Mononuclear cell (primary cell): Measurements from ENCODE around the gene KCNT1. TPM values are rescaled to one million over a fixed set of nuclear protein-coding genes. Genes with fewer than 3 reads are reported as not detected.

Experiments used
- H3K27me3 ChIP-seq: 2 replicates; pipeline ENCODE4 v1.6.0; 2011; ENCODE audit warnings: low read length, control low read depth; ENCODE audit not compliant: insufficient read depth
- H3K4me1 ChIP-seq: 2 replicates; pipeline ENCODE4 v1.5.1; 2011; ENCODE audit warnings: mild to moderate bottlenecking, low read length, control low read depth; ENCODE audit not compliant: insufficient read depth
- H3K4me3 ChIP-seq: 2 replicates; pipeline ENCODE4 v1.5.1; 2011; ENCODE audit warnings: mild to moderate bottlenecking, low read length, moderate library complexity
- H3K9me3 ChIP-seq: 2 replicates; pipeline ENCODE4 v1.5.1; 2011; ENCODE audit warnings: low read depth, mild to moderate bottlenecking, control low read depth, low read length
- total RNA-seq: library from RNA; depleted of rRNA; stranded (reverse); fragments of >200 nt; gene quantifications from one replicate; pipeline ENCODE4 v1.2.3, GENCODE V29; 2012

The KCNT1 gene
- total RNA-seq, 1 donor, result 0.10 TPM

DNA sequence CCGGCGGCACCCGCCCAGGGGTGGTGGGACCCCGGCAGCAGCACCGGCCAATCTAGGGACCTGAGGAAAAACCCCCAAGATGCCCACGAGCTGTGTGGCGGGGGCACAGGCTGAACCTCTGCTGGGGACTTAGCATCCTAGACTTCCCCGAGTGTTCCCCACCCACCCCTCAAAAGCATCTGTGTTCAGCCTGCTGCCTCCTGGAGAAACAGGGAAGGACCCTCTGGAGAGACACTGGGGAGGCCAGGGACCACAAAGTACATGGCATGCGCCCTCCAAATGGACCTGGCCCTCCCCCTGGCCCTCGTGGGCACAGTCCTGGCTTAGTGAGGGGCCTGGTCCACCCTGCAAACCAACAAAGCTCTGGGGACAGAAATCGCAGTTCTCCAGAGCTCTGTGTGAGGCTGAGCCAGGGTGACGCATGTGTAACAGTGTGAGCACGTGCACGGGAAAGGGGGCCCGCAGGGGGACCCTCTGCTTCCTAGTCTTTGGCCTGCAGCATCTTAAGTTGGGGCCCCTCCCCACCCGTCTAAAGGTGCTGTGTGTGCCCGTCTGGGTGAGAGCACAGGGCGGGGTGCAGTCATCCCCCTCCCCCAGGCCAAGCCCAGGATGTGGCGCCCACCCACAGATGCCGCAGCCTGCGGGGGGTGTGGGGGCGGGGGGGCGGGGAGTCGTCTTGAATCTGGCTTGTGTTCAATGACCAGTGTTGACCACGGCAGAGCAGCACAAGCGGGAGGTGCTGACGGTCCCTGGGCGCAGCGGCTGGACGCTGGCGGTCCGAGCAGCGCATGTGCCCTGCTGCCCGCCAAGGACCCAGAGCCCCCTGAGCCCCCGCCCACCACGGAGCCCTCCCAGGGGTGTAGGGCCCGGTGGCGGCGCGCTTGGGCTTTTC, 672 bp upstream of the KCNT1 start:
- Histone ChIP-seq H3K4me3 (no peak overlapping the region), H3K4me1 (peaks cover 6% of the 10 kb centered on the region), H3K9me3 (no peaks in the 10 kb centered on the region), H3K27me3 (no peaks in the 10 kb centered on the region)

DNA sequence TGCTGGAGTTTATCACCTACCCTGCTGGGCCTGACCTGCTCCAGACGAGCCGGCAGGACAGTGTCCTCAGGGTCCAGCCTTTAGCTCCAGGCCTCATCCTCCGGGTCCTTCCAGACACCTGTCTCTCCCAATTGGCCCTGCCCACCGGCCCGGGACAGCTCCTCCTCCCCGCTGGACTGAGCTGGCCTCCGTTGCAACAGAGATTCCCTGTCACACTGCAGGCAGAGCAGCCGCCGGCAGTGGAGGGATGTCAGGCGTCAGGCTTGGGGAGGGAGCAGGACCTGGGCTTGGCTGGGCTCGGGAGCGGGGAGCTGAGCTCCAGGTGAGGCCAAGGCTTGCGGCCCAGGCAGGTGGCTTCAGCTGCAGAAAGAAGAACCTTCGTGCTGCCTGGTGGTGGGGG, 1.7 kb downstream of the KCNT1 start:
- Histone ChIP-seq H3K27me3 (no peaks in the 10 kb centered on the region), H3K9me3 (no peaks in the 10 kb centered on the region), H3K4me3 (no peak overlapping the region), H3K4me1 (peaks cover 6% of the 10 kb centered on the region)

DNA sequence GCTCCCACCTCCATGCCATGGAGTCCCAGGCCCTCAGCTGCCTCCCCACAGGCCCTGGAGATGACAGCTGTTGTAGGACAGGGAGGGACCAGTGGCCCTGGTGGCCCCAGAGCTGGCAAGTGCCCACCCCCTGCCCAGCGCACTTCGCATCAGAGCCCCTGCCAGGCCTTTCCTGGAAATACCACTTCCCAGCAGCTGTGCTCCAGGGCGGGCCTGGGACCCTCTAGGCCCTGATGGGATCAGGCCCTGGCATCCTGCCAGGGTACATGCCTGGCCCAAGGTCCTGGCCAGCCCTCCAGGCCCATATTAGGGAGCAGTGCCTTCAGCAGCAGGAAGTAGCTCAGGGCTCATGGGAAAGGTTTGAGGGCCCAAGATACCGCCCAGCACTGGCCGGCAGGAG, 2.5 kb downstream of the KCNT1 start:
- Histone ChIP-seq H3K27me3 (no peaks in the 10 kb centered on the region), H3K4me3 (no peak overlapping the region), H3K4me1 (peaks cover 6% of the 10 kb centered on the region), H3K9me3 (no peaks in the 10 kb centered on the region)

DNA sequence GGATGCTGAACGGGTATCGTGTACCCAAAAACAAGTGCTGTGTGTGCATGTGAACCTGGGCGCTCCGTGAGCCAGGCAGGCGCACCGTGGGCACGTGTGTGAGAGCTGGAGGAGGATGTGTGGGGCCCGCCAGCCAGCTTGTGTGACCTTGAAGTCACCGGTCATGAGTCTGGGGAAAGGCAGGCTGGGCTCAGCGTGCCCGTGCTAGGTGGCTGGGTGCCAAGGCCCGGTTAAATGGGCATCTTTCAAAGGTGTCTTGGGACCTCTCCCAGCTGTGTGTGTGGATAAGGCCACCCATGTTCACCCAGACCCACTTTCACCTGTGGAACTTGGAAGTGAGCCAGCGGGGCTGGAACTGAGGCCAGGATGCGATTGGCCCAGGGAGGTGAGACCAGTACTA, 3.4 kb downstream of the KCNT1 start:
- no peaks in the 10 kb centered on the region for H3K27me3 ChIP-seq

DNA sequence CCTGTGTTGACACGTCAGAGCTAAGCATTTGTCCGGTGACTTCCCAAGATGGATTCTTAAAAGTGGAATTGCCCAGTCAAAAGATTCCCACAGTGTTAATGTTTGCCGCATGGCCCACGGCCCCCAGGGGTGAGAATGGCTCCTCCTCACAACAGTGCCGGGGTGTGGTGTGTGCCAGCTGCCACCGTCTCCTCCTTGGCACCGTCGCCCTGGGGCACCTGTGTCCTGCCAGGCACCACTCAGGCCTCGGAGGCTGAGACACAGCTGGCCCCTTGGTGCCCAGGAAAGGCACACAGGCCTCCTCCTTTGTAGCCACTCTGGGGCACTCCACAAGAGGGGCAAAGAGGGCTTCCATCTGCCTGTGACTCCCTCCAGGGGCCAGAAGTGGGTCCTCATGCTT, 4.3 kb downstream of the KCNT1 start:
- H3K4me3 ChIP-seq, result no peak overlapping the region
- peaks cover 6% of the 10 kb centered on the region for H3K4me1 ChIP-seq
- H3K9me3 ChIP-seq, result no peaks in the 10 kb centered on the region
- H3K27me3 ChIP-seq, result no peaks in the 10 kb centered on the region

More for the DNA sequence above, 3.4 kb downstream of the KCNT1 start:
- Histone ChIP-seq H3K4me1 (peaks cover 6% of the 10 kb centered on the region), H3K4me3 (no peak overlapping the region), H3K9me3 (no peaks in the 10 kb centered on the region)

DNA sequence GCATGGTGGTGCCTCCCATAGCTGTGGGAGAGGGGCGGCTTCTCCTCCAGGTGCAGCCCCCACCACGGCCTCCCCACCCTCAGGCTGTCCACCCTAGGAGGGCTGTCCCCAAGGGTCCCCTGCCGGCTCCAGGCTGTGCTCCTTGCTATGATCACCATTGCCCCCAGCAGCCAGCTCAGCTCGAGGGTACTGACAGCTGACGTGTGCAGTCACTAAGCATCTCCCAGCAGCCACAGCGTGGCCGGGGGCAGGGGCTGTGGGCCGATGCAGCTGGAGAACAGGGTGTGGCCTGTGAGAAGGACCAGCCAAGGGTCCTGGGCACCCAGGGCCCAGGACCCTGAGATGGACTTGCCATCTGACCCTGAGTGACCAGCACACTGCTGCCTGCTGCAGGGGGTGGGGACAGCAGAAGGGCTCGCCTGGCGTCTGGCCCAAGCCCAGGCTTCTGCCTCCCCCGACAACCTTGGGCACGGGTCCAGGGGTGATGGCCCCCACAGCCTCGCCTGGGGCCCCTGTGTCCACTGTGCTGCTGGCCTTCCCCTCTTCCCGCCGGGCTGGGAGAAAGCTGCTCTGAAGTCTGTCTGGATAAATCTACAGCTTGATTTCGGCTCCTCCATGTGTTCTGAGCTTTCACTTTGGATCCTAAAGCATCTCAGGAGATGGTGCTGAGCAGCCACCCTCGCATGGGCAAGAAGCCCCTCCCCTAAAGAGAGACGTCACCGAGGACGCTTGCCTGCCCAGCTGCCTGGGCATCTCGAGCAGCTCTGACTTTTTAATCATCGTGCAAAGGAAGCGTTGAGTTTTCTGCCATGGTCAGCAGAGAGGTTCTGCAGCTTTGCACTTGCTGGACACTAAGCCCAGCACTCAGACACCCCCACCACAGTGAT, 5.5 kb downstream of the KCNT1 start:
- H3K9me3 ChIP-seq, result no peaks in the 10 kb centered on the region
- H3K27me3 ChIP-seq, result no peaks in the 10 kb centered on the region
- H3K4me3 ChIP-seq, result no peak overlapping the region
- H3K4me1 ChIP-seq, result no peaks in the 10 kb centered on the region

DNA sequence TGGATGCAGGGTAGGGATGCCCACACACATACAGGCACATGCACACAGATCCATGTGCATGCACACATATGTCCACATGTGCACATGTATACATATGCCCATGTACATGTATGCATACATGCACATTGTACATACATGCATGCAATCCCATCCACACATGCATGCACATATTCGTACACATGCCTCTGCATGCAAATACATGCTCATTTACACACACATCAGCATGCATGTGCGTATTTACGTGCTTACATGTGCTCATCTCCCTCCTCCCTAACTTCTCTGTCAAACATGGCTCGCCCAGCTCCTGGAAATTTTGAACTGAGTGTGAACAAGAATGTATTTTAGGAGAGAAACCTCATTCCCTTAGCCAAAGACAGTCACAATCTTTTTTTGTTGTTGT, 6.2 kb downstream of the KCNT1 start:
- H3K4me1 ChIP-seq, result no peaks in the 10 kb centered on the region
- no peaks in the 10 kb centered on the region for H3K9me3 ChIP-seq
- H3K27me3 ChIP-seq, result no peaks in the 10 kb centered on the region
- no peak overlapping the region for H3K4me3 ChIP-seq

DNA sequence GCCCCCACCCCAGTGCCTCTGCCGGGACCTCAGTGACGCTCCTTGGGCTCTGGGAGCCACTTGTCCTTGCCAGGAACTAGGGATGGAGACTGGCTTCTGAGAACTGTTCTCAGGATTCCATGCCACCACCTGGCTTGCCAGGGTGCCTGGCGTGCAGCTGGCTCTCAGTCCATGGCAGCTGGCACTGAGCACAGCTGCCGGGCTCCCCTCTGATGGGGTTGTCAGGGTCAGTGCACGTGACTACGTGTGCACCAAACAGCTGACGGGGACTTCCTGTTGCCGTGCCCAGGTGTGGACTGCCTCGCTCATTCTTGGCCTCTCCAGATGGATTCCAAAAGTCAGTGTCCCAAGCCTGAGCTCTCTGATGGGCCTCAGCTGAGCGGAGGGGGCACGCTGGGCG, 9.4 kb downstream of the KCNT1 start:
- Histone ChIP-seq H3K4me3 (no peak overlapping the region), H3K27me3 (peaks cover 11% of the 10 kb centered on the region), H3K4me1 (no peaks in the 10 kb centered on the region), H3K9me3 (no peaks in the 10 kb centered on the region)

DNA sequence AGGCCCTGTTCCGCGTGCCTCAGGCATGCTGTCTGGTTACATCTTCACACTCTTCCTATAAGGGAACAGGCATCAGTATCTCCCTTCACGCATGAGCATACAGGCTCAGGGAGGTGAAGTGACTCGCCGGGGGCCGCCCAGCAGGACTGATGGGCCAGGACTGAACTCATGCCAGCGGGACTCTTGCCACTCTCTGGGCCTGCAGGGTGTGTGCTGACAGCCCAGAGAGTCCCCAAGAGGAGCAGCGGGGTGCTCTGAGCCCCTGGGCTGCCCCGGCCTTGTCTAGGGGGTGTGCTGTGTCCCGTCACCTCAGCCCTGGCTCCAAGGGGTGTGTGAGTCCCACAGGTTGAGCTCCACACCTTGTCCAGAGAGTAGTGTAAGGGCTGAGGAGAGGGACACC, 9.9 kb downstream of the KCNT1 start:
- H3K9me3 ChIP-seq, result no peaks in the 10 kb centered on the region
- peaks cover 11% of the 10 kb centered on the region for H3K27me3 ChIP-seq
- no peak overlapping the region for H3K4me3 ChIP-seq
- no peaks in the 10 kb centered on the region for H3K4me1 ChIP-seq

DNA sequence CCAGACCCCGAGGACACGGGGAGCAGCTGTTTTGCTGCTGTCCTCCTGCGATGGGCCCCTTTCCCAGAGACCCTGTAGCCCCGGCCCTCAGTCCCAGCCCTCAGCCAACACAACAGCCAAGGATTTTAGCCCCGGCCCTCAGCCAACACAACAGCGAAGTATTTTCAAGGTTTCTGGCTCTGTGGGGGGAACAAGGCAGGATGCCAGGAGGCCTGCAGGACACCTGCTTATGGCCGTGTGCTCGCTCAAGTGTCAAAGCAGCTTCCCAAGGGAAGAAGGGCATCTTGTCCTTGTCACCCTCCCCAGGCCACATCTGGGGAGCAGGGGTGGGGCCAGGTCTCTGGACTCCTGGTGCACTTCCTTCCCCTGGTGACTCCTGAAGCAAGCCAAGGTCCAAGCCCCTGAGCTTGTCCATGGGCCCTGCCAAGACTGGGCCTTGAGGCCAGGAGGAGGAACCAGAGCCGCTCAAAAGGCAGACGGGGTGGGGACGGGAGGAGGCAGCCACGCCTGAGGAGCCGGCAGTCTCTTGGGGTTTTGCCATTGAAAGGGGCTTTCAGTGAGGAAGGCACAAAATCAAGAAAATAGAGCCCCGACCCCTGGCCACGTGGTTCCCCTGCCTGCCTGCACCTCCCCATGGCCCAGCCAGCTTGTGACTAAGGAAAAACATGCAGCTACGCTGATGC, 10.8 kb downstream of the KCNT1 start:
- no peak overlapping the region for H3K4me3 ChIP-seq
- H3K4me1 ChIP-seq, result no peaks in the 10 kb centered on the region
- no peaks in the 10 kb centered on the region for H3K9me3 ChIP-seq
- H3K27me3 ChIP-seq, result peaks cover 11% of the 10 kb centered on the region

DNA sequence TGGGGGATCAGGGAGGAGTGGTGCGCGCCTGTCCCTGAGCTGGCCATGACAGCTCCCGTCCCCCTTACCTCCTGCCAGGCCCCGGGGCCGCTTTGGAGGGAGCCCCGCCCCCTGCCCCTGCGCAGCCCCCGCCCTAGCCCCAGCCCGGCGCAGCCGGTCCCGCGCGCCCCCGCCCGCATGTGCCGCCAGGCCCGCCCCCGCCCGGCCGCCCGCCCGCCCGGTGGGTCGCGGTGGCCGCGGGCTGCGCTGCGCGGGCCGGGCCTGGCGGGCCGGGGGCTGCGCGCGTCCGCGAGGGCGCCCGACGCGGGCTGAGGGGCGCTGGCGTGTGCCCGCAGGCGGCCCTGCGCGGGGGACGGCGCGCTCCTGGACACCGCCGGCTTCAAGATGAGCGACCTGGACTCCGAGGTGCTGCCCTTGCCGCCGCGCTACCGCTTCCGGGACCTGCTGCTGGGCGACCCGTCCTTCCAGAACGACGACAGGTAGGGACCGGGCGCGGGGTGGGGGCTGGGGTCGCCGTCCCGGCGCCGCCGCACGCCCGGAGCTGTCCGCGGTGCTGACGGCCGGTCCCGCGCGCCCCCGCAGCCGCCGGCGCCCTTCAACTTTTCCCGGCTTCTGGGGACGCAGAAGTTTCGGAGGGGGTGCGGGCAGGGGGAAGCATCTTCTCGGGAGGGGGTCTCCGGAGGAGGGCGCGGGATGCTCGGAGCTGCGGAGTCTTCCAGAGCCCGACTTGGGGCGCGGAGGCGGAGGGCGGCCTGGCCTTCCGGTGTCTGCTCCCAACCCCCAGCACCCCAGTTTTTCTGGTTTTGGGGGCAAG, 12.5 kb downstream of the KCNT1 start:
- Histone ChIP-seq H3K4me3 (no peak overlapping the region), H3K27me3 (peaks cover 11% of the 10 kb centered on the region), H3K9me3 (no peaks in the 10 kb centered on the region), H3K4me1 (no peaks in the 10 kb centered on the region)

DNA sequence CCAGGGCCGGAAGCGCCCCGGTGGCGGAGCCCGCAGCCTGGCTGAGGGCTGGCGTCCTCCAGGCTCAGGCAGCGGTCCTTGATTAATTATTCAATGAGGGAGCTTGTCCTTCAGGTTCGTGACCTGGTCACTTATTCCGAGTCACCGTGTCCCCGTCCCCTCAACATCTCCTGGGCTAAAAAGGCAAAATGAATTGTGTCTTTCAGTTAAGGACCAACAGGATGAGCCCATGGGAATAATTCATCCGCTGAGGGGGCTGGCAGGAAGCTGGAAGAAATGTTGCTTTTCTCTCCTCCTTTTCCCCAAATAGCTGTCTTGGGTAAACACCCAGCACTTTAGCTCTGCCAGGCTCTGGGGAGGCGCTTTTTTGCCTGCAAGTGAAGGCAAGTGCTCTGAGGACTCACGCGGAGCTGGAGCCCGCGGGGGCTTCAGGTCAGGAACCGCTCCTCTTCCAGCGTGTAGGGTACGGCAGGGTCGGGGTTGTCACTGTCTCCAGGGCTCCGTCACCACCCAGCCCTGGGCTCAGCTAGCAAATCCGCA, 13.1 kb downstream of the KCNT1 start:
- no peaks in the 10 kb centered on the region for H3K9me3 ChIP-seq
- H3K4me3 ChIP-seq, result no peak overlapping the region
- no peaks in the 10 kb centered on the region for H3K4me1 ChIP-seq
- H3K27me3 ChIP-seq, result peaks cover 11% of the 10 kb centered on the region

DNA sequence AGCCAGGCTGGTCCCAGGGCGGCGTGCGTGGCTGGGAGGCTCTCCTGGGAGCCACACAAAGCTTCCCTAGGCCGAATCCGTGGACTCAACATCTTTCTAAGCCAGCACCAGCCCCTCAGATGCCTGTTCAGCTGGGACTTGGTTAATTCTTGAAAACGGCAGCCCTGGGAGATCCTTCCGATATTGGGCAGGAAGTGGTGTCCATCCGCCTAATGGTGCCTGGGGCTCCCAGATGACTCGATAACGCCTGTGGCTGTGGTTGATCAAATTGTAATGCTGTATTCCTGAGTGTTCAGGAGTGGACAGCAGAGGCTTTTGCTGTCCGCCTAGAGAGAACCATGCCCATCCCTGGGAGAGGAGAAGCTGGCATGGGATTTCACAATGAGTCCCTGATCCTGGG, 14.1 kb downstream of the KCNT1 start:
- H3K4me3 ChIP-seq, result no peak overlapping the region
- no peaks in the 10 kb centered on the region for H3K9me3 ChIP-seq
- no peaks in the 10 kb centered on the region for H3K4me1 ChIP-seq
- peaks cover 11% of the 10 kb centered on the region for H3K27me3 ChIP-seq

DNA sequence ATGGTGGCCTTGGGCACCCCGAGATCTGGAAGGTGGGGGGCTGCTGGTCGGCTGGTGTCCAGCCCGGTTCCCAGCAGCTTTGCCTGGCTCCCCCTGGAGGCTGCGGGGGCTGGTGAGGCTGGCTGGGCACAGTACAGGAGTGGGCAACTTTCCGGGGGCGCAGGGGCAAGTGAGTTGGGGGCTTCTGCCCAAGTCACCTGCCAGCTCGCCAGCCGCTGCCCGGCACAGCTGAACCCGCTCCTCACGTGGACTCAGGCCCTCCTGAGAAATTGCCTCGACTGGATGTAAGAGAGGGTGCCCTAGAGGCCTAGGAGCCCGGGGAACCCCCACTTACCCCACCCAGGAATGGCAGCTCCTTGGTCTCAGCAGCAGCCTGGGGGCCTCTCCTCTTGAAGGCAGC, 15.4 kb downstream of the KCNT1 start:
- no peaks in the 10 kb centered on the region for H3K9me3 ChIP-seq
- no peaks in the 10 kb centered on the region for H3K4me1 ChIP-seq
- H3K27me3 ChIP-seq, result peaks cover 11% of the 10 kb centered on the region
- H3K4me3 ChIP-seq, result no peak overlapping the region
